H1 (cell line): ENCODE data around the gene MYO1A. TPM values are rescaled to one million over a fixed set of nuclear protein-coding genes. Genes with fewer than 3 reads are reported as not detected.

Source experiments
- CTBP2 ChIP-seq: IDR thresholded peaks from 2 replicates; pipeline ENCODE4 v1.7.0; 2011; ENCODE audit warnings: borderline replicate concordance, mild to moderate bottlenecking, moderate library complexity, mixed read lengths, low read length; ENCODE audit not compliant: insufficient read depth, insufficient read length
- polyA plus RNA-seq, 7 experiments: library from polyadenylated mRNA; depleted of rRNA in 3 of 7; stranded (reverse) in 5 of 7; unstranded in 2 of 7; fragments of >200 nt in 5 of 7; fragments of 200-250 nt in 2 of 7; gene quantifications; 1 replicate in 5 of 7; 2 replicates in 1 of 7; 4 replicates in 1 of 7; pipeline versions ENCODE4 v1.2.1 to v1.2.3, GENCODE V29; 2011 to 2013; ENCODE audit warnings: missing spikeins in 2 of 7, mixed read lengths in 2 of 7
- total RNA-seq: library from RNA; stranded (reverse); fragmentation: NEBNext Ultra II Directional; extraction: Animal tissue kit (Norgen Biotek cat#: 25700); gene quantifications from 2 replicates; pipeline ENCODE4 v1.2.1, GENCODE V29; 2021

Gene MYO1A
- total and polyA plus RNA-seq, 2 of the 8 experiments (the other 6 are each of a cell fraction or from before 2014, with no cell fraction given): 0.54 to 0.77 TPM

DNA sequence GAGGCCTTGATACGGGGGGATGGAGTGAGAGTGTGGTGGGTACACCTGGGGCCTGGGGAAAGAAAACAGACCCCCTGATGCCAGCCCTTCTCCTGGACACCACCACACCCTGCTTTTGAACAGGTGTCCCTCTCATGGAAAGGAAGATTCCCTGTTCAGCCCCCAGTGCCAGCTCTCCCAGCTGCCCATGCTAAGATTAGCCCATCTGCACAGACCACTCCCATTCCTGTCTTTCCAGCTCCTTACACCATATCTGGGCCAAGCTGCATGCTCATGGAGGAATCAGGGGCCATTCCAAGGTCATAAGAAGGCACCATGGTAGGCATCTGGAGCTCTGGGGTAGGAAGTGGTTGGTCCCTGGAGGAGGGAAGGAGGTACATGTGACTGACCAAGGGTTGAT lies 48.6 kb upstream of the MYO1A start (continued):
- TF ChIP-seq CTBP2: no peak
- TF ChIP-seq, all 59 proteins: peak for 0
